ENCODE results near the gene NLK.
"Not testable (repeated sequence)": the region's sequence is repeated elsewhere in the genome, so short reads cannot be mapped to it uniquely, and the experiment has no call there.

DNA sequence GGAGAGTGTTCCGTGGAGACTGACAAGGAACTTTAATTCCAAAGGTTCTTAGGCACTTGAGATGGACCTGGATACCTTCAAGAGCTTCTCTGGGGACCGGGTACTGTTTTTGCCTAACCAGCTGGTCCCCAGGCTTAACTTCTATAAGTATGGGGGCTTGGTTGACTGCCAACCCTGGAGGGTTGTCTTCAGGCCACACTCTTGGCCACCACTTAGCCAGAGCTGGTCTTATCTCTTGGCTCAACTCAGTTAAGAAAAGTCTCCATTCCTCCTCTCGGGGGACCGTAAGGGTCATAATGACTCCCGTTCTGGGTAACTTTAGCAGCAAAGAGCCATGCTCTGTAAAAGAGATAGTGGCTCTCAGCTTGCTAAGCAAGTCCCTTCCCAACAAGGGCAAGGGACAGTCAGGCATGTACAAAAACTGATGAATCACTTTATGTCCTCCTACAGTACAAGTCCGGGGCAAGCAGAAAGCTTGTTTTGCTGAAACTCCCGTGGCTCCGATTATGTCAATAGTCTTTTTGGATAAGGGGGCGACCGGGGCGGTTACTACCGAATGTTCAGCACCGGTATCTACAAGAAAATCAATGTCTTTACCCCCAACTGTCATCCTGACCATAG lies 193.7 kb downstream of the NLK start:
- TF ChIP-seq, protein P1, sequence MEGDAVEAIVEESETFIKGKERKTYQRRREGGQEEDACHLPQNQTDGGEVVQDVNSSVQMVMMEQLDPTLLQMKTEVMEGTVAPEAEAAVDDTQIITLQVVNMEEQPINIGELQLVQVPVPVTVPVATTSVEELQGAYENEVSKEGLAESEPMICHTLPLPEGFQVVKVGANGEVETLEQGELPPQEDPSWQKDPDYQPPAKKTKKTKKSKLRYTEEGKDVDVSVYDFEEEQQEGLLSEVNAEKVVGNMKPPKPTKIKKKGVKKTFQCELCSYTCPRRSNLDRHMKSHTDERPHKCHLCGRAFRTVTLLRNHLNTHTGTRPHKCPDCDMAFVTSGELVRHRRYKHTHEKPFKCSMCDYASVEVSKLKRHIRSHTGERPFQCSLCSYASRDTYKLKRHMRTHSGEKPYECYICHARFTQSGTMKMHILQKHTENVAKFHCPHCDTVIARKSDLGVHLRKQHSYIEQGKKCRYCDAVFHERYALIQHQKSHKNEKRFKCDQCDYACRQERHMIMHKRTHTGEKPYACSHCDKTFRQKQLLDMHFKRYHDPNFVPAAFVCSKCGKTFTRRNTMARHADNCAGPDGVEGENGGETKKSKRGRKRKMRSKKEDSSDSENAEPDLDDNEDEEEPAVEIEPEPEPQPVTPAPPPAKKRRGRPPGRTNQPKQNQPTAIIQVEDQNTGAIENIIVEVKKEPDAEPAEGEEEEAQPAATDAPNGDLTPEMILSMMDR (IDR thresholded peaks at IDR 0.05) = not testable (repeated sequence)
- not testable (repeated sequence) for TF ChIP-seq POLR2A (IDR thresholded peaks at IDR 0.05); POLR2AphosphoS5 (IDR thresholded peaks at IDR 0.05; ENCODE audit: insufficient read depth in 1 of 2, low read depth in 1 of 2)
